Measurements from ENCODE around the gene SUMF2.
"Not testable (repeated sequence)": the region's sequence is repeated elsewhere in the genome, so short reads cannot be mapped to it uniquely, and the experiment has no call there.

SUMF2 gene

DNA sequence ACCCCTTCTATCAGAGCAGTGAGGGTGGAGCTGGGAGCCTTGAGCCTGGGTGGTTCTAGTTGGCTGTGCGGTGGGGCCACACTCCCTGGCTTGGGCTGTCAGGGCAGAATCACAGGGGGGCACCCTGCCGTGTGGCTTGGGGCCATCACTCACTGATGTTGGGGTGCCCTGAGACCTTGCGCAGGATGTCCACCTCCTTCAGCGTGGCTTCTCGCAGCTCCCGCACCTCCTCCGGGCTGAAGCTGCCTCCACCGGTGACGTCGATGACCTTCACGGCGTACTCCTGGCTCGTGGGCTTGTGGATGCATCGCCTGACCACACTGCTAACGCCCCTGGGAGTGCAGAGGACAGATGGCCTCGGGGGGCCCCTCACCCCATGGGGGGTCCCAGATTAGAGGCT, 23.4 kb downstream of the SUMF2 start:
- H3K4me3 ChIP-seq (ENCODE audit: low read depth, low read length) = no peak overlapping the region
- DNase-seq (ENCODE audit: low read depth) = no peak
- TF ChIP-seq, protein P1, sequence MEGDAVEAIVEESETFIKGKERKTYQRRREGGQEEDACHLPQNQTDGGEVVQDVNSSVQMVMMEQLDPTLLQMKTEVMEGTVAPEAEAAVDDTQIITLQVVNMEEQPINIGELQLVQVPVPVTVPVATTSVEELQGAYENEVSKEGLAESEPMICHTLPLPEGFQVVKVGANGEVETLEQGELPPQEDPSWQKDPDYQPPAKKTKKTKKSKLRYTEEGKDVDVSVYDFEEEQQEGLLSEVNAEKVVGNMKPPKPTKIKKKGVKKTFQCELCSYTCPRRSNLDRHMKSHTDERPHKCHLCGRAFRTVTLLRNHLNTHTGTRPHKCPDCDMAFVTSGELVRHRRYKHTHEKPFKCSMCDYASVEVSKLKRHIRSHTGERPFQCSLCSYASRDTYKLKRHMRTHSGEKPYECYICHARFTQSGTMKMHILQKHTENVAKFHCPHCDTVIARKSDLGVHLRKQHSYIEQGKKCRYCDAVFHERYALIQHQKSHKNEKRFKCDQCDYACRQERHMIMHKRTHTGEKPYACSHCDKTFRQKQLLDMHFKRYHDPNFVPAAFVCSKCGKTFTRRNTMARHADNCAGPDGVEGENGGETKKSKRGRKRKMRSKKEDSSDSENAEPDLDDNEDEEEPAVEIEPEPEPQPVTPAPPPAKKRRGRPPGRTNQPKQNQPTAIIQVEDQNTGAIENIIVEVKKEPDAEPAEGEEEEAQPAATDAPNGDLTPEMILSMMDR (IDR thresholded peaks at IDR 0.05; ENCODE audit: low read depth, low read length, missing control alignments) = no peak

DNA sequence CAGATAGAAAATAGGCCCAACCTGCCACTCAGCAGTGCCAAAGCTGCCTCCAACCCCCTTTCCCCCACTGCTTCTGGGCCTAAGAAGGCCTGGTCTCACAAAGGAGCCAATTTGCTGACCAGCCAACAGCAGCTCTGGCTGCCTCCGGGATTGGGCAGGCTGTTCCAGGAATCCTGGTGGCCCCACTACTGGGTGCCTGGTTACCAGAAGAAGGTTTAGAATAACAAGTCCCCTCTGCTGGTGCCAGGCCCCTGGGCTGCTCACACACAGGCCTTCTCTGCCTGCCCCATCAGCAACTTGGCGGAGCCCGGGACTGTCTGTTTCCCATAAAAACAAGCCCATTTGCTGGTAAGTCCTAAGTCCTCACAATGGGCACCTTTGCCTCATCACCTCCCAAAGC, 27.5 kb downstream of the SUMF2 start:
- DNase-seq (ENCODE audit: low read depth) = no peak
- TF ChIP-seq, protein P1 (IDR thresholded peaks at IDR 0.05; ENCODE audit: low read depth, low read length, missing control alignments) = no peak
- no peak overlapping the region for H3K4me3 ChIP-seq (ENCODE audit: low read depth, low read length)

DNA sequence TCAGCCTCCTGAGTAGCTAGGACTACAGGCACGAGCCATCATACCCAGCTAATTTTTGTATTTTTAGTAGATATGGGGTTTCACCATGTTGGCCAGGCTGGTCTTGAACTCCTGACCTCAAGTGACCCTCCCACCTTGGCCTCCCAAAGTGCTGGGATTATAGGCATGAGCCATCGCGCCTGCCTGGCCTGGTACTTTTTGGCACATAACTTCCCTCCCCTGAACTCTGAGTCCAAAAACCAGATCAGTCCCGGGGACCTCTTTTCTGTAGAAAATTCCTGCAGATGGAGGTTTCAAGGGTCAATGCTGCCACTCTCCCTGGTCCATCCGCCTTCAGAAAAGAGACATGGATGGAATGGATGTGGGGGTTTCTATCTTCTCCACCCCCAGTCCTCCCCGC, 28.3 kb downstream of the SUMF2 start:
- not testable (repeated sequence) for DNase-seq (ENCODE audit: low read depth); H3K4me3 ChIP-seq (ENCODE audit: low read depth, low read length)

DNA sequence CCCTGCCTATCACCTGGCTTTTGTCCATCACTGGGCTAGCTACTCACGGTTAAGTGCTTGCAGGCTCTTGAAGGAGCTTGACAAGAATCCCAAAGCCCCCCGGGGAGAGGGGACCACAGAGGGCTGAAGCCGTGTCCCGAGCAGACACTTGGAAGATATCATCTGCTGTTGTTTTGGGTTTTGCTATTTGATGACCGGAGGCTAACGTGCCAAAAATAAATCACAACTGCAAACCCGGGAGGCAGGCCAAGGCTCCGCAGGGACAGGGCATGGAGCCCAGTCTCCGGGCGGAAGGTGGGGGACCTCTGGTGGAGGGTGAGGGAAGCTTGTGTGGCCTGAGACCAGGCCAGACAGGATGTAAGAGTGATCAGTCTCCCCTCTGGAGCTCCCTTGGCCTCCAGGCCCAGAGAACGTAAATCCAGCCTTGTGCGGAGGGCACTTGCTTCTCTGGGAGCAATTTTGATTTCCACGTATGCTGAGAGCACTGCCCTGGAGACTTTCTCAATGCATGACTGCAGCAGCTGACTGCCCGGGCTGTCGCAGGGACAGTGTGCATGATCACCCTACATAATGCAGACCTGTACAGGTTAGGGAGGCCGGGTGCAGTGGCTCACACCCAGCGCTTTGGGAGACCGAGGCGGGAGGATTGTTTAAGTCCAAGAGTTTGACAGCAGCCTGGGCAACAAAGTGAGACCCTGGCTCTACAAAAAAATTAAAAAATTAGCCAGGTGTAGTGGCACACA, 28.9 kb downstream of the SUMF2 start, which contains the start of gene PHKG1:
Gene PHKG1, minus strand, starts transcription at position 164 of the 743 bp plus-strand sequence. CDS start 4,011 bp downstream, outside the sequence.
- no peak for DNase-seq (ENCODE audit: low read depth)
- H3K4me3 ChIP-seq (ENCODE audit: low read depth, low read length) = no peak within 1 kb of the TSS
- TF ChIP-seq, protein P1 (IDR thresholded peaks at IDR 0.05; ENCODE audit: low read depth, low read length, missing control alignments) = no peak

DNA sequence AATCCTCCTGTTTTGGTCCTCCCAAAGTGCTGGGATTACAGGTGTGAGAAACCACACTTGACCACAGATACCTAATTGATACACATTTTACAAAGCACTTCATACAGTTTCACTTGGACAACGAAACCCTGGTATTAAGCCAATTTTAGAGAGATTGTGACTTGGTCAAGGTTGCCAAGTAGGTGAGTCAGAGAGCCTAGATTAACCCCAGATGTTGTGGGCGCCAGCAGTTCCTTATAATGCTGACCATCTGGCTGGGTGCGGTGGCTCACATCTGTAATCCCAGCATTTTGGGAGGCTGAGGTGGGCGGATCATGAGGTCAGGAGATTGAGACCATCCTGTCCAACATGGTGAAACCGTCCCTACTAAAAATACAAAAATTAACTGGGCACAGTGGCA, 33.6 kb downstream of the SUMF2 start:
- DNase-seq (ENCODE audit: low read depth) = no peak
- H3K4me3 ChIP-seq (ENCODE audit: low read depth, low read length) = no peak overlapping the region
- TF ChIP-seq, protein P1 (IDR thresholded peaks at IDR 0.05; ENCODE audit: low read depth, low read length, missing control alignments) = no peak

DNA sequence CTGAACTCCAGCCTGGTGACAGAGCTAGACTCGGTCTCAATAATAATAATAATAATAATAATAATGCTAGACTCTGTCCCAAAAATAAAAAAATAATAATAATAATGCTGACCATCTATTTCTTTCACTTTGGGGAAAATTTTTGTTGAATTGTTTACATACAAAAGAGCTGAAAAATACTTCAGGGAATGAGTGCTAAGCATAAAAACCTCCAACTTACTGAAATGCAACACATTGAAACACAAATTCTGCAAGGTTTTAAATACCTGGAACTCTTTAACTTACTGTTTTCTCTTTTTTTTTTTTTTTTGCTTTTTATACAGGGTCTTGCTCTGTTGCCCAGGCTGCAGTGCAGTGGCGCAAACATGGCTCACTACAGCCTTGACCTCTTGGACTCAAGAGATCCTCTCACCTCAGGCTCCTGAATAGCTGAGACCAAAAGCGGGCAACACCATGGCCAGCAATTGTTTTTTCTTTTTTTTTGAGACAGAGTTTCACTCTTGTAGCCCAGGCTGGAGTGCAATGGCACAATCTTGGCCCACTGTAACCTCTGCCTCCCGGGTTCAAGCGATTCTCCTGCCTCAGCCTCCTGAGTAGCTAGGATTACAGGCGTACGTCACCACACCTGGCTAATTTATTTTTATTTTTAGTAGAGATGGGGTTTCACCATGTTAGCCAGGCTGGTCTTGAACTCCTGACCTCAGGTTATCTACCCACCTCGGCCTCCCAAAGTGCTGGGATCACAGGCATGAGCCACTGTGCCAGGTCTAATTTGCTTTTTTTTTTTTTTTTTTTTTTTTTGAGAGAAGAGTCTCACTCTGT, 34.3 kb downstream of the SUMF2 start:
- DNase-seq (ENCODE audit: low read depth) = not testable (repeated sequence)

DNA sequence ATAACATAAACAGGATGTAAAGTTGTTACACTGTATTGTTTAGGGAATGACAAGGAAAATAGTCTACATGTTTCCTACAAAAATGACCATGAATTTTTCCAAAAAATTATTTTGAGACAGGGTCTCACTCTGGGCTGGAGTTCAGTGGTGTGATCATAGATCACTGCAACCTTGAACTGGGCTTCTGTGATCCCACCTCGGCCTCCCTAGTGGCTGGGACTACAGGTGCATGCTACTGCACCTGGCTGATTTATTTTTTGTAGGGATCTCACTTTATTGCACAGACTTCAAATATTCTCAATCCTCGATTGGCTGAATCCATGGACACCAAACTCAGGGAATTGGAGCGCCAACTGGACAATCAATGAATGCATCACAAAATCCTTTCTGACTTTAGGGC, 35.6 kb downstream of the SUMF2 start:
- H3K4me3 ChIP-seq (ENCODE audit: low read depth, low read length) = no peak overlapping the region
- TF ChIP-seq, protein P1 (IDR thresholded peaks at IDR 0.05; ENCODE audit: low read depth, low read length, missing control alignments) = no peak
- no peak for DNase-seq (ENCODE audit: low read depth)

More for the DNA sequence above, 34.3 kb downstream of the SUMF2 start:
- H3K4me3 ChIP-seq (ENCODE audit: low read depth, low read length) = not testable (repeated sequence)

DNA sequence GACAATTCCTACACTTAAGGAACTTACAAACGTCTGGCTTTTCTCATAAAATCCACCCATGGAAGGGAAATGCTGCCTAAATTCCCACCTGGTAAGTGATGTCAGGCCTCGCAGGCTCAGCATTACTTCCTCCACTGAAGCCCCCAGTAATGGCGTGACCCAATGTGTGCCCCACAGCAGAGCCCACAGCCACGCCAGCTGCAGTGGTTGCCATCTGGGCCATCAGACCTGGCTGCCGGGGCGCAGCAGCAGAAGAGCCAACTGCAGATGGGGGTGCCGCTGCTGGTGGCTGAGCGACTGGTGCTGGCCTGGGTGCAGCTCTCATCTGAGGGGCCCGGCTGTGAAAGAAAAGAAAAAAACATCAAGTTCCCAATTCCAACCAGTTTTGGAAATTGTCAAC, 40.1 kb downstream of the SUMF2 start:
- not testable (repeated sequence) for DNase-seq (ENCODE audit: low read depth); H3K4me3 ChIP-seq (ENCODE audit: low read depth, low read length)

All from GM12864 (cell line).